Brain microvascular endothelial cell (primary cell): ENCODE measurements around the gene RPL10.

Experiments
- DNase-seq: peaks from one replicate; pipeline ENCODE4 v3.0.0-alpha.2; 2020
- H3K27ac ChIP-seq: fragments of 250-450 bp; sonication (Bioruptor Pico); 2 replicates; pipeline ENCODE4 v1.5.1; 2020; ENCODE audit warnings: mild to moderate bottlenecking, moderate library complexity
- H3K27me3 ChIP-seq: fragments of 250-450 bp; sonication (Bioruptor Pico); replicated peaks from 2 replicates; pipeline ENCODE4 v1.5.1; 2020; ENCODE audit warnings: mild to moderate bottlenecking
- H3K36me3 ChIP-seq: fragments of 250-450 bp; sonication (Bioruptor Pico); replicated peaks from 2 replicates; pipeline ENCODE4 v1.5.1; 2020; ENCODE audit warnings: mild to moderate bottlenecking
- H3K4me3 ChIP-seq: 2 replicates; pipeline ENCODE4 v1.5.1; 2011; ENCODE audit warnings: low read depth, mild to moderate bottlenecking, control low read depth, low read length, moderate library complexity
- CTCF ChIP-seq: IDR thresholded peaks from 2 replicates; pipeline ENCODE4 v1.5.1; 2011; ENCODE audit warnings: low read depth, mild to moderate bottlenecking, moderate library complexity, low read length, control low read depth, inconsistent platforms; ENCODE audit errors: missing control alignments
- in situ Hi-C: cut with HindIII; loops from 2 replicates; pipeline ENCODE4 v1.10.0; 2017; ENCODE audit warnings: low sequenced_read_pairs, low pct_ligation_motif_present

RPL10 gene

GRCh38 chrX:154434394-154435168, 36.4 kb downstream of the RPL10 start:
- peaks cover 15% of the 10 kb centered on the region for H3K36me3 ChIP-seq
- no peak overlapping the region for H3K27ac ChIP-seq
- in situ Hi-C loops, result no loop called here
- H3K4me3 ChIP-seq, result no peak overlapping the region
- H3K27me3 ChIP-seq, result no peaks in the 10 kb centered on the region
- TF ChIP-seq CTCF, result no peak
- DNase-seq, result no peak

- no peak overlapping the region for H3K27ac ChIP-seq
- no peak overlapping the region for H3K4me3 ChIP-seq
- in situ Hi-C loops, result no loop called here
- TF ChIP-seq CTCF, result no peak
- H3K27me3 ChIP-seq, result no peaks in the 10 kb centered on the region
- peaks cover 15% of the 10 kb centered on the region for H3K36me3 ChIP-seq
- DNase-seq, result no peak
Measured at GRCh38 chrX:154435171-154435733, 37.1 kb downstream of the RPL10 start.

- H3K4me3 ChIP-seq, result peak overlapping the region; percentile 71
- in situ Hi-C loops, result no loop called here
- H3K36me3 ChIP-seq, result peaks cover 19% of the 10 kb centered on the region
- no peak for DNase-seq
- H3K27me3 ChIP-seq, result no peaks in the 10 kb centered on the region
- peak overlapping the region; percentile 94 for H3K27ac ChIP-seq
- no peak for TF ChIP-seq CTCF
Measured at GRCh38 chrX:154436374-154436982, 38.3 kb downstream of the RPL10 start.

- Histone ChIP-seq H3K36me3 (peaks cover 19% of the 10 kb centered on the region), H3K27ac (peak within 1 kb of the TSS; percentile 94), H3K27me3 (no peaks in the 10 kb centered on the region), H3K4me3 (peak within 1 kb of the TSS; percentile 71)
- TF ChIP-seq CTCF, result no peak
- DNase-seq, result no peak
- in situ Hi-C loops, result no loop called here
Measured at GRCh38 chrX:154436983-154437752, 39.0 kb downstream of the RPL10 start, which contains the start of gene GDI1. Gene GDI1, plus strand, starts transcription at chrX:154437154. Its CDS starts 101 bp downstream, at chrX:154437255.

- in situ Hi-C loops, result no loop called here
- Histone ChIP-seq H3K36me3 (peaks cover 24% of the 10 kb centered on the region), H3K27me3 (no peaks in the 10 kb centered on the region), H3K27ac (no peak overlapping the region), H3K4me3 (peak overlapping the region; percentile 71)
- TF ChIP-seq CTCF, result no peak
- DNase-seq, result no peak
Measured at GRCh38 chrX:154437971-154438893, 40.1 kb downstream of the RPL10 start.
